GM18867 (cell line): Measurements from ENCODE around the gene ANGEL1.

Experiments
- ATAC-seq: cut with Tn5 transposase; IDR thresholded peaks from one replicate; pipeline ENCODE4 v1.9.1; 2021; ENCODE audit warnings: mild to moderate bottlenecking, moderate library complexity; ENCODE audit not compliant: unreplicated experiment

The ANGEL1 gene

DNA sequence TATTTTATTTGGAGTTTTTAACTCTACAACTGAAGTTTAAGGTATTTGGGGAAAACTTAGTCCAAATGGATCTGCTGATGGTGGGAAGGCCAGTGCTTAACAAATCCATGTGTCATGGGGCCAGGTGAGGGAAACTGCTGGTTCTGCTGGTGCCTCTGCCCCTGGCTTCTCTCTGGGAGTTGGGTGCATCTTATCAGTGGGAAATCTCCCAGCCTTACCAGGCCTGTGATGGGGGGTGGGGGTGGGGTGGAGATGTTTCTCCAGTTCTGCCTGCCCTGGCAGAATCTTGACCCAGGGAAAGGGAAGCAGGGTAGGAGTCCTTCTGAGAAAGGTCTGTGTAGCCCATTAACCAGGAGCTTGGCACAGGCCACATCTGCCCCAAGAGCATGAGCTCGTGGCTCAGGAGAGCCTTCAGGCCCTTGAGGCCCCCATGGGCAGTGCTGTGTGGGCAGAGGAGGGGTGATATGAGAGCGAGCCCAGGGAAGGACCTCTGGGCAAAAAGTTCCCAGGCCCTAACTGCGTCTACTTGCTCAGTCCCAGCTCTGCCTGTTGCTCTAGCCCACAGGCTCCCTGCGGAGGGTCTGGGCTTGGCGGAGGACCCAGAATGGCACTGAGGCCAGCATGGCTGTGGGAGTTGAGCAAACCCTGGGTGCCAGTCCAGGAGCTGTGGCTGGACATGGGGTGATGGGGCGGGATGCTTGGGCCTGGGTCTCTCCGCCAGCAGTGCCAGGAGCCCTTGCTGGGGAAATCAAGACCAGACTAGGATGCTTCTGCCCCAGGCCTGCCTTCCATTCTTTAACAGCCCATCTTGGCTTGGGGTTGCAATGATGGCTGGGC, 33.2 kb downstream of the ANGEL1 start:
- ATAC-seq = no peak

- ATAC-seq = no peak
Observed at GRCh38 chr14:76778546-76779215, 34.0 kb downstream of the ANGEL1 start.

- ATAC-seq = no peak
Observed at GRCh38 chr14:76777721-76778120, 35.0 kb downstream of the ANGEL1 start.

- ATAC-seq = no peak
Observed at GRCh38 chr14:76776428-76777251, 36.0 kb downstream of the ANGEL1 start.

DNA sequence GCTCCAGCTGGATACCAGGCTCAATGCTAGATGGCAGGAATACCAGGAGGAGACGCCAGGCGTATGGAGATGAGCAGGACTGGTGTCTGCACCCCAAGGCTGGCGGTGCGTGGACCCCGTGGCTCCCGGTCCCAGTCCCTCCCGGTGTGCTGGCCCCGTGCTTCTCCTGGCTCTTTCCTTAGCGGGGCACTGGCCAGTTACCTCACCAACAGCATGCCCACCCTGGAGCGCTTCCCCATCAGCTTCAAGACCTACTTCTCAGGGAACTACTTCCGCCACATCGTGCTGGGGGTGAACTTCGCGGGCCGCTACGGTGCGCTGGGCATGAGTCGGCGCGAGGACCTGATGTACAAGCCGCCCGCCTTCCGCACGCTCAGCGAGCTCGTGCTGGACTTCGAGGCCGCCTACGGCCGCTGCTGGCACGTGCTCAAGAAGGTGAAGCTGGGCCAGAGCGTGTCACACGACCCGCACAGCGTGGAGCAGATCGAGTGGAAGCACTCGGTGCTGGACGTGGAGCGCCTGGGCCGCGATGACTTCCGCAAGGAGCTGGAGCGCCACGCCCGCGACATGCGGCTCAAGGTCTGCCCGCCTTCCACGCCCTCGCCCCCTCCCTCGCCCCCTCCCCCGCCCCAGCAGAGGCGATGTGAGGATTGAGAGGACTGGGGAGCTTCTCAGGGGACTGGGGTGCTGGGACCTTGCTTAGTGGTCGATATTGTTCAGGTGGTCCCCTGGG, 36.8 kb downstream of the ANGEL1 start:
- ATAC-seq = no peak

GRCh38 chr14:76774821-76775694, 37.6 kb downstream of the ANGEL1 start:
- ATAC-seq = no peak

- ATAC-seq = no peak
Observed at GRCh38 chr14:76773956-76774820, 38.5 kb downstream of the ANGEL1 start.

GRCh38 chr14:76773188-76773885, 39.3 kb downstream of the ANGEL1 start:
- ATAC-seq = no peak

DNA sequence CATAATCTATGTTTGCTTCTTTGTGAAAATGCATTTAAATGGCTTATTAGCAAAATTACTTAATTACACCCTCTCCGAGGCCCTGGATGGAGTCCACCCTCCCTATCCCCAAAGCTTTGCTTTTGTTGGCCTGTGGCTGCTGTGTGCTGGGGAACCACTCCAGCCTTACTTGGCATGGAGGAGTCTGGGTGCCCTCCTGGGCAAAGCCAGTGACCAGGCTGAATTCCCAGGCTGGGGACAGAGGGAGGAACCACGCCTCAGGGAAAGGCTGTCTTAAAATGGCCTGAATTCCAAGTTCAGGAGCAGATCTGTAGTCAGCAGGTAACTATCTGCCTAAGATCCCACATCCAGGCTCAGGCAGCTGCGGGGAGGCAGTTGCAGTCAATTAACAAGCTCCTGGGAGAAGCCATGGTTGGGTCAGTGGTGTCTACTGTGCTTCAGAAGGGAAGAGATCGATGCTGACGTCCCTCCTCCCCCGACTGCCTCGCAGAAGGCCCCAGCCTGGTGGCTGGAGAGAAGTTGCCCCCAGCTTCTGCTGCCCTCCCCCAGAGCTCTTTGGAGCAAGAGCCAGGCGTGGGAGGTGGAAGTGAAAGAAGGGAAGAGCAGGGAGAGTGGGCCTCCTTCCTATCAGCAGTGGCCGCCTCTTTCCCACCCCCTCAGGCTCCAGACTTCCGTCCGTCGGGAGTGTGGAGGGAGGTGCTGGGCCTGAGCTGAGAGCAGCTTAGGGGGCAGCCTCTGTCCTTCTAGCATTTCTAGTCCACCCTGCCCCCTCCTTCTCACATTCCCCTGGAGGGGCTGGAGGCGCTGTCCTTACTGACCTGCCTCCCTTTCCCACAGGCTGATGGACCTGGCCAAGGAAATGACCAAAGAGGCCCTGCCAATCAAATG, 40.1 kb downstream of the ANGEL1 start:
- no peak for ATAC-seq

DNA sequence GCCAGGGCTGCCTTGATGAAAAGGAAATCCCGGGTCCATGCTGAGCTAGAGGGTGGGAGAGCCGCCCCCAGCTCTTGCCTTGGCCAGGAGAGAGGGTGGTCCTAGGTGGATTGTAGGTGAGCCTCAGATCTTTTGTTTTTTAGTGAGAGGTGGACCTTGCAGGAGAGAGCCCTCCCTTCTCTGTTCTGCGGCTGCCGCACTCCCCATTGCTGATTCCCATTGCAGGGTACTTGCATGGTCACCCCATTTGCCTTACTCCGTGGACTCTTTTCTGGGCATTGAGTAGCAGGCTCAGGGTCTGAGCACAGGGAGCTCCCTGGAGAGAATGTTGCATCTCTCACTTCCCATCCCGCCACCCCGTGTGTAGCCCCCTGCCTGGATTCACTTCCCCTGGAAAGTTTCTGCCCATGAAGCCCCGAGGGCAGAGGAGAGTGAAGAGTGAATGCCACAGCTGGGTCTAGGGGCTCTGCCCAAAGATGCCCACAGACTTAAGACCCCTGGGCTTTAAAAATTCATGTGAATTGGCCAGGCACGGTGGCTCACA, 41.2 kb downstream of the ANGEL1 start:
- no peak for ATAC-seq

DNA sequence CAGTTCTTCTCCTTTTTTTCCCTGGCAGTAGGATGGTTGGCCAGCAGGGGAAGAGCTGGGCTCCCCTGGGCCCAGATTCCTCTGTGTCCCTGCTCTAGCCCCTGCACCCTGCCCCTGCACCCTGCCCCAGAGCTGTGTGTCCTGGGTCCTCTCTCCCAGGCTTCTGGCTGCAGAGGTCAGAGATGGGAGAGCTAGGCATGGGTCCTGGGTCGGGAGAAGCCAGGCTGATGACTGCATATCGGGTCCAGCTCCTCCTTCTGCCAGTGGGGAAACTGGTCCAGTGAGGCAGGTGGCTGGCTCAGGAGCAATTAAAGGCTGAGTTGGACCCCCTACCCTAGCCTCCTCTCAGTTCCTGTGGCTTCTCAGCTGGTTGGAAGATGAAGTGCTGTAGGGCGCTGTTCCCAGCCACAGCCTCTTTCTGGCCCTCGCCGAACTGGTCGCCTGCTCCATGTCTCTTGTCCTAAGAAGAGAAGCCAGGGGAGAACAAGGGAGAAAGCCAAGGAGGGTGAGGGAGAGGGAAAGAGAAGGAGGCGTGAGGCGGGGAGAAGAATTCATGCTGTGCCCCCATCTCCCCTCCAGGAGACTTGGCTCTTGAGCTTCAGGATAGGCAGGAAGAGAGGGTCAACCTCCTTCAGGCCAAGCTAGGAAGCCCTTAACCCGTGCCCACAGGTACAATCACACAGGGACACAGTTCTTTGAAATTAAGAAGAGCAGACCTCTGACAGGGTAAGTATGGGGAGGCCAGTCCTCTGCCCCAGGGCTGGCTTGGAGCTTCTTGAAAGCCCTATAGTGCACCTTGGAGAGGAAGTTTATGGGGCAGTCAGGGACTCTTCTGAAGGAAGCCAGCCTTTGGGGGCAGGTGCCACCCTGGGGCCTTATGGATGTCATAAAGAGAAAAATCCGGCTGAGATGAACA, 41.9 kb downstream of the ANGEL1 start:
- ATAC-seq = no peak

- no peak for ATAC-seq
Observed at GRCh38 chr14:76769636-76770292, 42.9 kb downstream of the ANGEL1 start.

GRCh38 chr14:76768671-76769500, 43.8 kb downstream of the ANGEL1 start:
- no peak for ATAC-seq
